ENCODE measurements around the gene ITM2B.

ITM2B gene

GRCh38 chr13:48264058-48264457, 31.1 kb downstream of the ITM2B start:
- DNase-seq: no peak

GRCh38 chr13:48265217-48265815, 32.3 kb downstream of the ITM2B start:
- DNase-seq: no peak

- no peak for DNase-seq
Observed at GRCh38 chr13:48266150-48266549, 33.1 kb downstream of the ITM2B start.

- DNase-seq: no peak
Observed at GRCh38 chr13:48266701-48267639, 34.0 kb downstream of the ITM2B start.

- DNase-seq: no peak
Observed at GRCh38 chr13:48268019-48268418, 35.0 kb downstream of the ITM2B start.

GRCh38 chr13:48273346-48273745, 40.3 kb downstream of the ITM2B start:
- no peak for DNase-seq

- DNase-seq: no peak
Observed at GRCh38 chr13:48275507-48275906, 42.5 kb downstream of the ITM2B start.

GRCh38 chr13:48278806-48279205, 45.8 kb downstream of the ITM2B start:
- no peak for DNase-seq

GRCh38 chr13:48281556-48281955, 48.5 kb downstream of the ITM2B start:
- DNase-seq: no peak

GRCh38 chr13:48291730-48292129, 58.7 kb downstream of the ITM2B start:
- DNase-seq: no peak

- DNase-seq: no peak
Observed at GRCh38 chr13:48292650-48293049, 59.6 kb downstream of the ITM2B start.

- DNase-seq: no peak
Observed at GRCh38 chr13:48294653-48295052, 61.6 kb downstream of the ITM2B start.

- DNase-seq: no peak
Observed at GRCh38 chr13:48295271-48295670, 62.3 kb downstream of the ITM2B start.

- no peak for DNase-seq
Observed at GRCh38 chr13:48296528-48296927, 63.5 kb downstream of the ITM2B start.

GRCh38 chr13:48297131-48297786, 64.3 kb downstream of the ITM2B start:
- no peak for DNase-seq

GRCh38 chr13:48299591-48299990, 66.6 kb downstream of the ITM2B start:
- DNase-seq: no peak

GRCh38 chr13:48302871-48303358, 69.9 kb downstream of the ITM2B start:
- DNase-seq: no peak

GRCh38 chr13:48303359-48304142, 70.5 kb downstream of the ITM2B start, which contains the start of gene RB1:
TSS of gene RB1 (plus strand) at chr13:48303751. CDS start at chr13:48303913, 162 bp downstream.
- DNase-seq: peak; percentile 94

GRCh38 chr13:48304143-48304876, 71.3 kb downstream of the ITM2B start:
- DNase-seq: peak; percentile 55

GRCh38 chr13:48311223-48311622, 78.2 kb downstream of the ITM2B start:
- no peak for DNase-seq

GRCh38 chr13:48315969-48316650, 83.1 kb downstream of the ITM2B start:
- no peak for DNase-seq

All from CD4-positive, alpha-beta T cell treated with Interleukin-21 for 1 hour (primary cell).